ENCODE data around the gene SAMD8.
"Not testable (repeated sequence)": the region's sequence is repeated elsewhere in the genome, so short reads cannot be mapped to it uniquely, and the experiment has no call there.

Gene SAMD8

GRCh38 chr10:75106891-75107290 lies 4.6 kb upstream of the SAMD8 start:
- DNase-seq (ENCODE audit: low read depth, low spot score): not testable (repeated sequence)

- no peak for DNase-seq (ENCODE audit: low read depth, low spot score)
Observed at GRCh38 chr10:75107756-75108683, 3.4 kb upstream of the SAMD8 start.

DNA sequence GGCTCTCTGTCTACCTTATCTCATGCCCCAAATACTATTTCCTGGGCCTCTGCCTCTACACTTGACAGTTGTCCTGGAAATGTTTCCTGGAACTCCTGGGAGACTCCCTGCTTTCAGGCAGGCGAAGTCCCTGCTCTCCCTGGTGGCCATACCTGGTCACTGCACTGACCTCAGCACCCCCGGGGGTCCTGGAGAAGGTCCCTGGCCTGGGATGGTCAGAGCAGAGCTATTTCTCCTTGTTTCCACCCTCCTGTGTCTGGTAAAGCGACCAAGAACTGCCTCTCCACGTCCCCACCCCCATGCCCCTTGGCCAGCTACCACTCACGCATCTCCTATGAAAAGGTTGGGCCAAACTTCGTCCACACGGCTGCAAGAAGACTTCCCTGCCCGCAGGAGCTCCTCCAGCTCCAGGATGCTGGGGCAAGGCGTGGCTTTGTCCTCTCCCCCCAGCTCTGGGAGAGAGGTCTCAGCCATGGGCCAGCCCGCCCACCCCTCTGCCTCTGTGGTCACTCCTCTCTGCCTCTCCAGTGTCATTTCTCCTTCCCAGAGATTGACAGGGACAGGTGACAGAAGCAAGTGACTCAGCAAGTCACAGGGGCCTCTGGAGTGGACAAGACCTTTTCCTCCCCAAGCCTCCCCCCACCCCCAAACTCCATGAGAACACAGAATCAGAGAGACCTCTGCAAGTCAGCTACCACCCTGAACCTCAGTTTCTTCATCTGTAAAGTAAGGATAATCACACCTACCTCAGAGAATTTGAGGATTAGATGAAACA lies 2.6 kb upstream of the SAMD8 start:
- no peak for DNase-seq (ENCODE audit: low read depth, low spot score)

- DNase-seq (ENCODE audit: low read depth, low spot score): no peak
Observed at GRCh38 chr10:75109459-75109778, 2.0 kb upstream of the SAMD8 start.

DNA sequence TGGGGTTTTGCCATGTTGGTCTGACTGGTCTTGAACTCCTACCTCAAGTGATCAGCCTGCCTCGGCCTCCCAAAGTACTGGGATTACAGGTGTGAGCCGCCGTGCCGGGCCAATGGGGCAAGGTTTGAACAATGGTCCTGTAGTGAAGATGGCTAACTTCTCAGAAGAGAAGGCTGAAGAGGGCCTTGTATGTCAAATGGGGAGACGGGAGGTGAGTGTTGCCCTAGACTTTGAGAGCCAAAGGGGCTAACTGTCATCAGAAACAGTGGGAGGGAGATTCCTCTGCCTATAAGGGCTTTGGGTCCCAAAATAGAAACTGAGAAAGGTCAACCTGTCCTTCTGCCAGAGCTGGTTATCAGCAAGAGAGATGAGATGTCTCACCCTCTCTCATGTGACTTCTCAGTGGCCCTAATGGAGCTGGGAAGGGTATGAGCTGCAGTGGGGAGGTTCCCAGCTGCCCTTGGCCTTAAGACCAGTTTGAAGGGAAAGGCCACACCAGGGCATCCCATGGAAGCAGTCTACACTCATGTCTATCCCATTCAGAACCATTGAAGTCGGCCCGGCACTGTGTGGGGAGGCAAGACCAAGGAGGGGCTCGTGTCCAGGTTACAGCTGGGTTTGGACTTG lies 1.3 kb upstream of the SAMD8 start:
- DNase-seq (ENCODE audit: low read depth, low spot score): no peak

DNA sequence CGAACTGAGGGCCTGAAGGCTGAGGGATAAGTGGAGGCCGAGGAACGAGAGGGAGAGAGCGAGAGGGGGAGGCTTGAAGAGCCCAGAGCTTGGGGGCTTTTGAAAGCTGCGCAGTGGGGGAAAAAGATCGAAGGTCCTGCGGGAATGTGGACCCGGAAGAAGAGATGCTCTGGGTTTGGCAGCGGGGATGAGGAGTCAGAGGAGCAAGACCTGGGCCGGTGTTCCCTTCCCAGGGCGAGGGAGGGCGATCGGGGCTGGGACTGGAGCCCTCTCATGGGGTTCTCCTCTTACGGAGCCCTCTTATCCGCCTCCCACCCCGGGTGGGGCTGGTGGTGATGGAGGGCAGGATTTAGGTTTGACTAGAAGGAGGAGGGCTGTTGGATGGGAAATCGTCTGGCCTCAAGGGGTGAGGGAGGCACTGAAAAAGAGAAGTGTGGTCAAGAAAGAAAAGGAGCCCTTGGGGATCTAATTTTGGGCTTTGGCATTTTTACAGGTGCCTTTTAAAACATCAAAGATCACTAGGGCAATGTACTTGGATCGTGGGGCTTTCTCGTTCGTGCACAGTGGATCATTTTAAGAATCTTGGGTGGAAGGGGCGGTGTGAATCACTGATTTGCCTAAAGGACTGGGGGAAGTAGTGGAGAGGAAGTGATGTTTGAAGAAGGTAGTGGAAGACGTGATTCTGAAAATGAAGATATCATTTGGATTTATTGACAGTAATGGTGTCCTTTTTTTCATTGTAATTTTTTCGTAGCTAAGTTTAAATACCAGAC lies 637 bp downstream of the SAMD8 start:
- DNase-seq (ENCODE audit: low read depth, low spot score): no peak

GRCh38 chr10:75115137-75115536 lies 3.7 kb downstream of the SAMD8 start:
- no peak for DNase-seq (ENCODE audit: low read depth, low spot score)

- not testable (repeated sequence) for DNase-seq (ENCODE audit: low read depth, low spot score)
Observed at GRCh38 chr10:75116941-75117775, 5.7 kb downstream of the SAMD8 start.

DNA sequence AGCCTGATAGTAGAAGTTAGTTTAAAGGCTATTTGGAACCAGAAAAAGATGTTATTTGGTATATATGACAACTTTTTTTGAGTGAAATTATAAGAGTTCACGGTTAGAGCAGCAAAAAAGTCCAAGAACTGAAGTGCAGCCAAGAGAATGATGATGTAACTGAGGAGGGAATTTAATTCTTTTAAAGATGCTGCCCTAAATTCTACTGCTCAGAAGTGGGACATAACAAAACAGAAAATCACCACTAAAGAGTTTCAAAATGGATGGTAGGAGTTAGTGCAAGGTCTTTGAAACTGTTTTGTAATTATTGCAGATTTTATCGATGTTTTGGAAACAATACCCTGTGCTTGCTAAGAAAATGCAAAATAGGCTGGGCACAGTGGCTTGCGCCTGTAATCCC lies 6.5 kb downstream of the SAMD8 start:
- no peak for DNase-seq (ENCODE audit: low read depth, low spot score)

- DNase-seq (ENCODE audit: low read depth, low spot score): not testable (repeated sequence)
Observed at GRCh38 chr10:75119444-75120066, 8.1 kb downstream of the SAMD8 start.

DNA sequence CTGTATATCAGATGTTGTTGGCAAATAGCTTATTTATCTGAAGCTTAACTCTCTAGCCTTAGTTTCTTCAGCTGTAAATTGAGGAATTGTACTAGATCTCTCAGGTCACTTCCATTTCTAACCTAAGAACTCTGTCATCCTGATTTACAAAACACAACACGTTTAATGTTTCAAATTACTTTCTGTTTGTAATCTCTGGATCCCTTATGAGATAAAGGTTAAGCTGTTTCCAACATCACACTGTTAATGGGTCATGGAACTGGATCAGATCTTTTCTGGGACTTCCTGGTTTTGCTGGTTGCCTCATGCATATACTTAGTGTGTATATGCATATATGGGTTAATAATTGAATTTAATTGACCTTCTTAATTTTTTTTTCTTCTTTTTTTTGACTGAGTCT lies 9.9 kb downstream of the SAMD8 start:
- DNase-seq (ENCODE audit: low read depth, low spot score): no peak

DNA sequence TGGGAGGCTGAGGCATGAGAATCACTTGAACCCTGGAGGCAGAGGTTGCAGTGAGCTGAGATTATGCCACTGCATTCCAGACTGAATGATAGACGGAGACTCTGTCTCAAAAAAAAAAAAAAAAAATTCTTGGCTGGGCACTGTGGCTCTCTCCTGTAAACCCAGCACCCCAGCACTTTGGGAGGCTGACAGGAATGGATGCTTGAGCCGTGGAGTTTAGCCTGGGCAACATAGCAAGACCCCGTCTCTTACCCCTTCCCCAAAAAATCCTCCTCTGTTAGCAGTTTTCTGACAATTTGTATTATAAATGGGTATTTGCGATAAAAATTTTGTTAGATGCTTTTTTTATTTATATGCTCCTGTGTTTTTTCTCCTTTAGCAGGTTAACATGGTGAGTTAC lies 11.0 kb downstream of the SAMD8 start:
- no peak for DNase-seq (ENCODE audit: low read depth, low spot score)

DNA sequence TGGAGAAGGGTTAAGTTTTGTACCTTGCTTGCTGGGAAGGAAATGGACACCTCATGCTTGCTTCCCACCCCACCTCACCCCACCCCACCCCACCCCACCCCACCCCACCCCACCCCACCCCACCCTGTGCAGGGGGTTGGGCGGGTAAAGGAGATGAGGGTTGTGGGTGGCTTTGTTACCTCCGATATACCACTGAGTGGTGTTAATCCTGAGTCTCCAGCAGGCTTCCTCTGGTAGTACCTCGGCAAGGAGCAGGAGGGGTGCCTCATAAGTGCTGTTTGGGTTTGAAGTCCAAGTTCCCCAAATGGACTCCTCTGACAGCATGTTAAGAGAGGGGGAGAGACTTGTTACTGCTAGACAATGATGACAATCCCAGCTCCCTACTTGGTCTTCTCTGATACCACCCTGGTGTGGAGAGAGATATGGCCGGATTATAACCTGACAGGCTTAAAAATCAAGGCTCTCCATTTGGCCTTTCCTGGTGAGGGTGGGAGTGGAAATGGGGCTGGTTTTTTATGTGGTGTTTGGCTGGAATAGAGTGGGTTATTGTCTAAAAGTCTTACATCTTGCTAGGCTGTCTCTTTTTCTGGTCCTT lies 11.7 kb downstream of the SAMD8 start:
- DNase-seq (ENCODE audit: low read depth, low spot score): no peak

DNA sequence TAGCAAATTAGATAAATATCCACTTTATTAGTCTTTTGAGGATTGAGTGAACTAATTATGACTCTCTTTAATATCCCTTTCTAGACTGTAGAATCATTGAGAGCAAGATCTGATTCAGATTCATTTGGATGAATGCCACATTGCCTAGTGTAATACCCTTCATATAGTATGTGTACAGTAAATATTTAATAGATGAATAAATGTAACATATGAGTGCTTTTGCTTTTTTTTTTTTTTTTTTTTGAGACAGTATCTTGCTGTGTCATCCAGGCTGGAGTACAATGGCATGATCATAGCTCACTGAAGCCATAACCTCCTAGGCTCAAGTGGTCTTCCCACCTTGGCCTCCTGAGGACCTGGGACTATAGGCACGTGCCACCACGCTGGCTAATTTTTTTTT lies 14.8 kb downstream of the SAMD8 start:
- no peak for DNase-seq (ENCODE audit: low read depth, low spot score)

DNA sequence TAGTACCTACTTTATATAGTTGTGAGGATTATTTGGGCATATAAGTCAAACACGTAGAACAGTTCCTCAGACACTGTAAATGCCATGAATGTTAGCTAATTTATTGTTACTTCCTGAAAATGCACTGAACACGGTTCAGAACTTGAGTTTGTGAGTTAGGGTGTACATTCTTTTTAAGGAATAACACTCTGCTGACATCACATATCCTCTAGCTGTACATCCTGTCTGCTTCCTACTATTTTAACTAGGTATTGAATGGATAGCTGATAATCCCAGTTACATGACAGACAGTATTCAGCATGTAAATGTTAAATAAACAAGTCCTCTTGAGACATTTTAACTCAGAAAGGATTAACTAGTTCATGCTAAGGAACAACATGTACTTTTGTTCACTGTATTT lies 16.0 kb downstream of the SAMD8 start:
- no peak for DNase-seq (ENCODE audit: low read depth, low spot score)

- not testable (repeated sequence) for DNase-seq (ENCODE audit: low read depth, low spot score)
Observed at GRCh38 chr10:75128985-75129384, 17.5 kb downstream of the SAMD8 start.

GRCh38 chr10:75129537-75129936 lies 18.1 kb downstream of the SAMD8 start:
- no peak for DNase-seq (ENCODE audit: low read depth, low spot score)

GRCh38 chr10:75133701-75134100 lies 22.2 kb downstream of the SAMD8 start:
- not testable (repeated sequence) for DNase-seq (ENCODE audit: low read depth, low spot score)

DNA sequence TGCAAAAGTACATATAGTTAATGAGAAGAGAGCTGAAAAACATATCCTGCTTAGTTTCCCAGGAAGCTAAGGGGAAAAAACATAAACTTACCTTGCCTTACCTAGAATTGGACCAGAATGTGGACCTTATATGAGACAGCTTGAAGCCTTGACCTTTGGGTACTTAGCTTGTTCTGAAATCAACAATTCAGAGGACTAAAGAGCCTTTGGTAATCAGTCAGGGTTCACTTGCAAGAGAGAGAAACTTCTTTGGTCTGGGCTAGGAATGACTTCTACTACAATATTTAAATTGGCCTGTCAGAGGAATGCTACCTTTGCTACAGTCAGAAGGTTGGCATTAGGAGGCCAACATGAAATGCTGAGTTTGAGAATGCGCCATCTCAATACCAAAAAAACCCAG lies 24.9 kb downstream of the SAMD8 start:
- no peak for DNase-seq (ENCODE audit: low read depth, low spot score)

Data from smooth muscle cell of the brain vasculature (primary cell).